Testis (tissue), 3 donors: ENCODE data around the gene ZNF692. TPM values are rescaled to one million over a fixed set of nuclear protein-coding genes. Genes with fewer than 3 reads are reported as not detected.

Source experiments
- DNase-seq: peaks from one replicate; pipeline ENCODE4 v3.0.0-alpha.2; 2019
- H3K27ac ChIP-seq, 2 donors: fragments of 200-600 bp; sonication (generic); one replicate each; pipeline ENCODE4 v1.5.1; 2019
- H3K27me3 ChIP-seq: fragments of 200-600 bp; sonication (generic); one replicate; pipeline ENCODE4 v1.5.1; 2019
- H3K36me3 ChIP-seq: fragments of 200-600 bp; sonication (generic); one replicate; pipeline ENCODE4 v1.5.1; 2017; ENCODE audit warnings: low read depth; ENCODE audit errors: missing control alignments
- H3K4me1 ChIP-seq: fragments of 200-600 bp; sonication (generic); one replicate; pipeline ENCODE4 v1.5.1; 2019
- H3K4me3 ChIP-seq, 2 donors: fragments of 200-600 bp; sonication (generic); one replicate each; pipeline ENCODE4 v1.5.1; 2017 to 2019
- H3K9me3 ChIP-seq: fragments of 200-600 bp; sonication (generic); one replicate; pipeline ENCODE4 v1.5.1; 2017
- POLR2A ChIP-seq: fragments of 450-650 bp; IDR thresholded peaks from one replicate; pipeline ENCODE4 v1.6.1; 2017; ENCODE audit warnings: antibody characterized with exemption, mild to moderate bottlenecking, moderate library complexity
- WGBS, 2 donors: methylation state at CpG; one replicate each; pipeline ENCODE4 v1.1.5; 2018; 5-methylcytosine and 5-hydroxymethylcytosine counted together
- intact Hi-C: fragments of 100-400 bp; cut with DNase I; formaldehyde crosslinking; loops from one replicate; pipeline ENCODE4 v1.15.1; 2023; ENCODE audit warnings: low total_unique reads
- microRNA-seq, 2 donors: library from miRNA; unstranded; fragments of <30 nt; microRNA quantifications; one replicate each; pipeline ENCODE4, GENCODE V29; 2016; ENCODE audit warnings: borderline number of aligned reads in 2 of 2, borderline replicate concordance in 1 of 2
- polyA plus RNA-seq: library from polyadenylated mRNA; stranded (reverse); fragments of 350-450 nt; fragmentation: Illumina TruSeq; extraction: RNeasy Lipid Tissue Mini Kit (QIAGEN cat#74804); gene quantifications from one replicate; pipeline ENCODE4 v1.2.3, GENCODE V29; 2014; ENCODE audit warnings: low read depth, low replicate concordance; ENCODE audit not compliant: insufficient read depth
- small RNA-seq, 2 donors: library from RNA; depleted of rRNA; stranded (forward); fragments of <200 nt; gene quantifications; one replicate each; pipeline ENCODE3, GENCODE V24; 2016
- total RNA-seq, 2 donors: library from RNA; depleted of rRNA; stranded (reverse); fragments of >200 nt; gene quantifications; one replicate each; pipeline ENCODE4 v1.2.3, GENCODE V29; 2016
- TF ChIP-seq, protein P1 (sequence below), 3 experiments: fragments of 450-650 bp in 2 of 3; fragments of 200-600 bp in 1 of 3; sonication (generic) in 1 of 3; IDR thresholded peaks; one replicate each; pipeline ENCODE4 v1.5.1; 2016 to 2019; ENCODE audit warnings: antibody characterized with exemption in 3 of 3, mild to moderate bottlenecking in 2 of 3, moderate library complexity in 1 of 3

ZNF692 gene
- total and polyA plus RNA-seq, 3 donors from 2014 or later: 82.9 to 89.4 (median 86.2) TPM

GRCh38 chr1:248802454-248802853 is 56.4 kb downstream of the ZNF692 start:
- WGBS, 2 donors: 85 to 89% methylated on average over 6 of the region's 6 CpGs
- Histone ChIP-seq H3K27me3 (no peaks in the 10 kb centered on the region), H3K27ac (no peak overlapping the region), H3K4me3 (no peak overlapping the region), H3K36me3 (no peaks in the 10 kb centered on the region), H3K9me3 (no peaks in the 10 kb centered on the region), H3K4me1 (no peaks in the 10 kb centered on the region)
- TF ChIP-seq, protein P1, sequence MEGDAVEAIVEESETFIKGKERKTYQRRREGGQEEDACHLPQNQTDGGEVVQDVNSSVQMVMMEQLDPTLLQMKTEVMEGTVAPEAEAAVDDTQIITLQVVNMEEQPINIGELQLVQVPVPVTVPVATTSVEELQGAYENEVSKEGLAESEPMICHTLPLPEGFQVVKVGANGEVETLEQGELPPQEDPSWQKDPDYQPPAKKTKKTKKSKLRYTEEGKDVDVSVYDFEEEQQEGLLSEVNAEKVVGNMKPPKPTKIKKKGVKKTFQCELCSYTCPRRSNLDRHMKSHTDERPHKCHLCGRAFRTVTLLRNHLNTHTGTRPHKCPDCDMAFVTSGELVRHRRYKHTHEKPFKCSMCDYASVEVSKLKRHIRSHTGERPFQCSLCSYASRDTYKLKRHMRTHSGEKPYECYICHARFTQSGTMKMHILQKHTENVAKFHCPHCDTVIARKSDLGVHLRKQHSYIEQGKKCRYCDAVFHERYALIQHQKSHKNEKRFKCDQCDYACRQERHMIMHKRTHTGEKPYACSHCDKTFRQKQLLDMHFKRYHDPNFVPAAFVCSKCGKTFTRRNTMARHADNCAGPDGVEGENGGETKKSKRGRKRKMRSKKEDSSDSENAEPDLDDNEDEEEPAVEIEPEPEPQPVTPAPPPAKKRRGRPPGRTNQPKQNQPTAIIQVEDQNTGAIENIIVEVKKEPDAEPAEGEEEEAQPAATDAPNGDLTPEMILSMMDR (IDR thresholded peaks at IDR 0.05): no peak
- TF ChIP-seq POLR2A: no peak
- no peak for DNase-seq
- intact Hi-C loops: no loop called here

- H3K4me3 ChIP-seq: no peak overlapping the region
- no peak for TF ChIP-seq POLR2A
- TF ChIP-seq, protein P1 (IDR thresholded peaks at IDR 0.05): no peak
- DNase-seq: no peak
- no peaks in the 10 kb centered on the region for H3K36me3 ChIP-seq
- no peaks in the 10 kb centered on the region for H3K27me3 ChIP-seq
- no peak overlapping the region for H3K27ac ChIP-seq
- no peaks in the 10 kb centered on the region for H3K9me3 ChIP-seq
- WGBS, 2 donors: 81 to 84% methylated on average over 3 of the region's 3 CpGs
- no peaks in the 10 kb centered on the region for H3K4me1 ChIP-seq
- intact Hi-C loops: no loop called here
These were observed 58.4 kb downstream of the ZNF692 start for GRCh38 chr1:248800459-248800858.

Small RNA genes lying within 50 kb of the gene (microRNA-seq; reads per million reads assigned to microRNA genes)
- 6.2 to 9.7 reads per million in 2 donors for gene MIR3124

Small RNA genes lying within 50 kb of the gene (small RNA-seq; reads per million reads assigned to genes)
- 0 reads per million in 2 donors for gene MIR3124

Other genes starting within 250 kb of the ZNF692 start
- not detected for gene OR2T11, start 224.0 kb downstream of the ZNF692 start, total RNA-seq
- not detected for gene OR2T11, start 224.0 kb downstream of the ZNF692 start, polyA plus RNA-seq
- gene OR2T35, start 213.8 kb downstream of the ZNF692 start, total RNA-seq: not detected
- gene OR2T35, start 213.8 kb downstream of the ZNF692 start, polyA plus RNA-seq: not detected
- not detected for gene OR2T27, start 203.6 kb downstream of the ZNF692 start, total RNA-seq
- not detected for gene OR2T27, start 203.6 kb downstream of the ZNF692 start, polyA plus RNA-seq
- gene OR14I1, start 156.3 kb downstream of the ZNF692 start, total RNA-seq: under 1 TPM in 1 of 2 donors, not detected in 1; 0.43 TPM
- gene OR14I1, start 156.3 kb downstream of the ZNF692 start, polyA plus RNA-seq: not detected
- gene LYPD8, start 103.3 kb downstream of the ZNF692 start, total RNA-seq: under 1 TPM; 0.43 to 0.79 TPM
- gene LYPD8, start 103.3 kb downstream of the ZNF692 start, polyA plus RNA-seq: 0.91 TPM
- 10 to 100 TPM; 31.1 to 31.5 TPM for gene SH3BP5L, start 33.2 kb downstream of the ZNF692 start, total RNA-seq
- 26.8 TPM for gene SH3BP5L, start 33.2 kb downstream of the ZNF692 start, polyA plus RNA-seq
- gene ZNF672, start 20.9 kb downstream of the ZNF692 start, total RNA-seq: 10 to 100 TPM; 57.3 to 65.0 TPM
- 28.4 TPM for gene ZNF672, start 20.9 kb downstream of the ZNF692 start, polyA plus RNA-seq
- gene PGBD2, start 47.1 kb upstream of the ZNF692 start, total RNA-seq: 10 to 100 TPM; 12.2 to 13.5 TPM
- 18.8 TPM for gene PGBD2, start 47.1 kb upstream of the ZNF692 start, polyA plus RNA-seq